HG03175 (cell line): ENCODE data around the gene PPM1L.
"Not testable (repeated sequence)": the region's sequence is repeated elsewhere in the genome, so short reads cannot be mapped to it uniquely, and the experiment has no call there.

Experiments used
- ATAC-seq: cut with Tn5 transposase; IDR thresholded peaks from one replicate; pipeline ENCODE4 v1.9.1; 2021; ENCODE audit warnings: mild to moderate bottlenecking, moderate library complexity; ENCODE audit not compliant: unreplicated experiment

The PPM1L gene

DNA sequence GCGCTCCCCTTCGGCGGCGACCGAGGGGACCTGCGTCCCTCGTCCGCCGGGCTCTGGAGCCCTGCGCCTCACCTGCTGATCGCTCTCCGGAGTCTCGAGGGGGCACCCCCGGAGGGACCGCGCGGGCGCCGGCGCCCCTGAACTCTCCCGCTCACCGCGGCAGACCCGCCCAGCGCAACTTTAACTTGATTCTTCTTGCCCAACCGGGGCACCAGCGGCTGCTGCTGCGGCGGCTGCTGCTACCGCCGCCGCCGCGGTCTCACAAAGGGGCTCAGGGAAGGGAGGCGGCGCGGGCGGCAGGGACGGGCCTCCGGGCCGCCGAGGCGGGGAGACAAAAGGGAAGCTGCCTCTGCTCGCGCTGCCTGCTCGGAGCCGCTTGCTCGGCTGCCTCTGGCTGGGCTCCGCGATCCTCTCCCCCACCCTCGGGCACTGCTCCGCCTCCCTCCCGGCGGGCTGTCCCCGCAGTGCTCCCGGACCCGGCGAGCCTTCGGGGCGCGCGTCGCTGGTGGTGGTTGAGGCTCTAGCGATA is at the start of gene PPM1L:
Gene PPM1L (plus strand): TSS at position 456 of the 529 bp plus-strand sequence.
- peak; percentile 45 for ATAC-seq

- no peak for ATAC-seq
Measured at GRCh38 chr3:160707187-160707794, 48.7 kb upstream of the PPM1L start.

GRCh38 chr3:160709477-160710182 is 46.4 kb upstream of the PPM1L start:
- ATAC-seq, result no peak

DNA sequence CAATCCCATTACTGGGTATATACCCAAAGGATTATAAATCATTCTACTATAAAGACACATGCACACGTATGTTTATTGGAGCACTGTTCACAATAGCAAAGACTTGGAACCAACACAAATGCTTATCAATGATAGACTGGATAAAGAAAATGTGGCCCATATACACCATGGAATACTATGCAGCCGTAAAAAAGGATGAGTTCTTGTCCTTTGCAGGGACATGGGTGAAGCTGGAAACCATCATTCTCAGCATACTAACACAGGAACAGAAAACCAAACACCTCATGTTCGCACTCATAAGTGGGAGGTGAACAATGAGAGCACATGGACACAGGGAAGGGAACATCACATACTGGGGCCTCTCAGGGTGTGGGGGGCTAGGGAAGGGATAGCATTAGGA is 42.9 kb upstream of the PPM1L start:
- not testable (repeated sequence) for ATAC-seq

DNA sequence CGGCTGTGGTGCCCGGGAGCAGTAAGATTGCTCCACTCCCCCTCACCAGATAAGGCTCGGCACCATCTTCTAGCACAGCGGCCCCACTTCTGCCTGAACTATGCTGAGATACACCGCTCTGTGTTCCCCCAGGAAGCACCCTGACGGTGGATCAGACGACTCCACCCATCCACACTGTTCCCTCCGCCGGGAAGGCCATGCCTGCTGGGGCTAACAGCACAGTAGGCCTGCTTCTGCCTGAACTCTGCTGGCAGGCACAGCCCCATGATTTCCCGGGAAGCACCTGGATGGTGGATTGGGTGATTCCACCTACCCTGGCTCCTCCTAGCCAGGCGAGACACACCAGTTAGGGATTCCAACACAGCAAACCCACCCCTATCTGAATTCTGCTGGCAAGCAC is 36.3 kb upstream of the PPM1L start:
- peak; percentile 4 for ATAC-seq

GRCh38 chr3:160720123-160720746 is 35.8 kb upstream of the PPM1L start:
- peak; percentile 76 for ATAC-seq

DNA sequence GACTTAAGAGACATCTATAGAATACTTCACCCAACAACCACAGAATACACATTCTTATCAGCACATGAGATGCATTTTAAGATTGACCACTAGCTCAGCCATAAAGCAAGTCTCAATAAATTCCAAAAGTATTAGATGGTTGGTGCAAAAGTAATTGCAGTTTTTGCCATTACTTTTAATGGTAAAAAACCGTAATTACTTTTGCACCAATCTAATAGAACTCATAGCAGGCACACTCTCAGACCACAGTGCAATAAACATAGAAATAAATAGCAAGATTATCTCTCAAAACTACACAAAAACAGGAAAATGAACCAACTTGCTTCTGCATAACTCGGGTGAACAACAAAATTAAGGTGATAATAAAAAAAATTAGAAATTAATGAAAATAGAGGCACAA is 33.7 kb upstream of the PPM1L start:
- ATAC-seq, result no peak

GRCh38 chr3:160725338-160725737 is 30.7 kb upstream of the PPM1L start:
- no peak for ATAC-seq

DNA sequence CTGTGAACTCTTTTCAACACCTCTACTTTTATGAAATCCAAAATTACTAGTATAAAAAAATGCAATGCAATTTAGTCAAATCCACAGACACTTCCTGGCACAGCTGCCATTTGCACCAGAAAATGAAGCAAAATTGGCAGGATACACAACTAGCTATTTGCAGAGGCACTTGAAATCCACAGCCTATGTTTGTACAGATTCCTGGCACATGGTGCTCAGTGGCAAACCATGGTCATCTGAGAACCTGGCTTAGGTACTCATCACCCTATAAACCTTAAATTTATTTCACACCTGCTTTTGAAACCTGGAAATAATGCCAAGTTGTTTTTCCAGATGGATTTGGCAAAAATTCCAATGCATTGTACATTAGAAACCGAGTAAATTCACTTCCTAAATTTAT is 20.2 kb upstream of the PPM1L start:
- no peak for ATAC-seq

DNA sequence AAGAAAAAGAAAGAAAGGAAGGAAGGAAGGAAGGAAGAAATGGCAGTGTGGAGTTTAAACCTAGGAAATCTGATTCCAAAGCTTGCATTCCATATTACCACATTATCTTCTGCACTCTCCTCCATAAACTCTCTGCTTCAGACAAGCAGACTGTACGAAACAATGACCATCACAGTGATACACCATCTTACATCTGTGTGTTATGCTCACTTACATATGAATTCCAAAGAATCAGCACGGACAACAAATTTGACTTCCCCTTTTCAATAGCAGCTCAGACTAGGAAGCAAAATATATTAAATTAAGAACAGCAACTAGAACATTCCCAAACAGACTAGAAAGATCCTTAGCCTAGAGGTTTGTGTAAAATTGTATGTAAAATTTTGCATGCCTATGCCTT is 18.0 kb upstream of the PPM1L start:
- no peak for ATAC-seq

DNA sequence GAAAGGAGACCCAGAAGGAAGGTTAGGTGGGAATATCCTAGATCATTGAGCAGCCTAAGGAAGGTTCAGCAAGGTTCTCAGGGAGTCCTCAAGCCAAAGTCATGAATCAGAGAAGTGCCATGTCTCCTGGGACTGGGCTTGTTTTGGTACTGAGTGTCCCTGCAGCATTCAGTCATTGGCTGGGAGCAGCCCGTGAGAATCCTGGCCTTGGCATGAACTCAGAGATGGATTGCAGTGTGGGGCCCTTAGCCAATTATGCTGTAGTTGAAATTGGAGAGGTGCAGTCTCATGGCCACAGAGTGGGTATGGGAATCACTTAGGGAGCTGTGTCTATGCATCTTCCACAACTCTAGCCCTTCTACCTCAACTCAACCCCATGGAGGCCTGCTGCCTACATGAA is 17.0 kb upstream of the PPM1L start:
- ATAC-seq, result no peak

- ATAC-seq, result no peak
Measured at GRCh38 chr3:160746976-160747375, 9.1 kb upstream of the PPM1L start.

- ATAC-seq, result no peak
Measured at GRCh38 chr3:160747422-160747821, 8.6 kb upstream of the PPM1L start.

- no peak for ATAC-seq
Measured at GRCh38 chr3:160748231-160748630, 7.8 kb upstream of the PPM1L start.

GRCh38 chr3:160748787-160749186 is 7.2 kb upstream of the PPM1L start:
- ATAC-seq, result no peak

GRCh38 chr3:160753953-160754352 is 2.1 kb upstream of the PPM1L start:
- no peak for ATAC-seq

DNA sequence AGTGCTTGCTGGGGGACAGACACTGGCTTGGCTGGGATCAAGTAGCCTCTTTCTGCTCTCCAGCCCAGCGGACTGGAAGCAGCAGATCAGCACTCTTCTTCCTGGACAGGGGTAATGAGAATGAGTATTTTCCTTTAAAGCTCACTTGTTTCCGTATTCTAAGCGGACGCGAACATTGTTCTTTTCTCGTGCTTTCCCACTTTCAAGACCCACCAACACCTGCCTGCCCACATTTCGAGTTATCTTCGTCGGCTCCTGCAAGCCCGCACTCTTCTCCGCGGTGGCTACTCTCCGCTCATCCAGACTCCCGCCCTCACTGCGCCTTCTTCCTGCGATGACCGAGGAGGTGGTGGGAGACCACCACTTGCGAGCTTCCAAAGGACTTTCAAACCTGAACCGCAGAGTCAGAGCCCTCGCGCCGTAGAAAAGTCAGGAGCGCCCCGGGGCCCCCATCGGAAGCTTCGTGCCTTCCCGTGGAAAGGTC is 1.6 kb upstream of the PPM1L start:
- no peak for ATAC-seq

- ATAC-seq, result peak; percentile 86
Measured at GRCh38 chr3:160754855-160755747, 930 bp upstream of the PPM1L start.

DNA sequence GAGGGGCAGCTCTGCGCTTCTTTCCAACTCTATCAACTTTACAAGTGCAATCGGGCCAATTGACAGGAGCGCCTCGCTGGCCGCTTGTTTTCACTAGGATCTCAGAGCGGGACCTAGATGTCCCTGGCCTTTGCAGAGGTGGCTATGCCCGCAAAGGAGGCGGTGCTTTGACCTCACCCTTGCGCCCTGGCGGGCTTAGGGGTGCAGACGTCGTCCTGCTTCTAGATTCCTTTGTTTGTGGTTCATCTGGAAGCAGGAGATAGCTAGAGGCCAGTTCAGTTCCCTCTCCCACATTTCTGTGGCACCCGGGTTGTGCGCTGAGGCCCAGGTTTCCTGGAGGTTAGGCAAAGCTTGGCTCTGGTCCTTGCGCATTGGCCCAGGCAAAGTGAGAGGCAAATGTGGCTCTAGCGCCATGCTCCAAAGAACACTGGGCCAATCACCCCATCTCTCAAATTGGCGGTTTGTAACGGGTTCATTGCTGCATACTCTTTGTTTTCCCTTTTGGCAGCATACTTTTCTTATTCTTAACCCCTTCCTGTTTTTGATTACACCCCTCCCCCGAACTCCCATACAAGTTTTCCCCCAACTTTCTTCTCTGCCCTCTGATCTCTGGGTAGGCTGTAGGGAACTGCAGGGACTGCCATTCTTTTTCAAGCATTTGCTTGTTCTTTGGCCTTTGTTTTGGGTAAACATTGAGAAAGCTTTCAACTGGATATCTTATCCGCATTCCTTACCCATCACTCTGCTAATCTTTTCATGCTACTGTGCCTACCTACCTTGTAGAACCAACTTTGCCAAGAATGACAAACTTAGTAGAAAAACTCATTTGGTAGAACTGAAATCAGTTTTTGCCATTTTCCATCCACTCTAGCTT is 1.4 kb downstream of the PPM1L start:
- ATAC-seq, result no peak
